ENCODE results near the gene UVRAG. TPM values are rescaled to one million over a fixed set of nuclear protein-coding genes. Genes with fewer than 3 reads are reported as not detected.

UVRAG gene
- total RNA-seq, 1 donor from 2014 or later, result 27.6 TPM

- H3K27ac Mint-ChIP-seq, result peak overlapping the region; percentile 89
- peaks cover 35% of the 10 kb centered on the region for H3K4me1 Mint-ChIP-seq
- H3K27me3 Mint-ChIP-seq (ENCODE audit: low read depth), result no peaks in the 10 kb centered on the region
- H3K4me3 Mint-ChIP-seq, result no peak overlapping the region
- no peaks in the 10 kb centered on the region for H3K9me3 Mint-ChIP-seq
- peaks cover 4% of the 10 kb centered on the region for H3K36me3 Mint-ChIP-seq
- no peak for DNase-seq (ENCODE audit: low spot score in 2 of 2, unreplicated experiment in 2 of 2)
- no peak for TF ChIP-seq CTCF (IDR thresholded peaks at IDR 0.05; ENCODE audit: unreplicated experiment)
Observed at GRCh38 chr11:75839851-75840250, 24.8 kb downstream of the UVRAG start.

- Mint-ChIP-seq H3K36me3 (peaks cover 7% of the 10 kb centered on the region), H3K4me1 (peaks cover 35% of the 10 kb centered on the region), H3K27me3 (ENCODE audit: low read depth) (no peaks in the 10 kb centered on the region), H3K4me3 (no peak overlapping the region), H3K9me3 (peaks cover 5% of the 10 kb centered on the region), H3K27ac (peak overlapping the region; percentile 89)
- no peak for DNase-seq (ENCODE audit: low spot score in 2 of 2, unreplicated experiment in 2 of 2)
- no peak for TF ChIP-seq CTCF (IDR thresholded peaks at IDR 0.05; ENCODE audit: unreplicated experiment)
Observed at GRCh38 chr11:75840522-75840921, 25.5 kb downstream of the UVRAG start.

- TF ChIP-seq CTCF (IDR thresholded peaks at IDR 0.05; ENCODE audit: unreplicated experiment), result no peak
- Mint-ChIP-seq H3K4me3 (no peak overlapping the region), H3K27ac (peak overlapping the region; percentile 68), H3K27me3 (ENCODE audit: low read depth) (no peaks in the 10 kb centered on the region), H3K4me1 (peaks cover 35% of the 10 kb centered on the region), H3K9me3 (peaks cover 7% of the 10 kb centered on the region), H3K36me3 (peaks cover 10% of the 10 kb centered on the region)
- DNase-seq (ENCODE audit: low spot score in 2 of 2, unreplicated experiment in 2 of 2), result no peak
Observed at GRCh38 chr11:75841739-75842138, 26.7 kb downstream of the UVRAG start.

GRCh38 chr11:75845324-75845723, 30.3 kb downstream of the UVRAG start:
- H3K27me3 Mint-ChIP-seq (ENCODE audit: low read depth), result no peaks in the 10 kb centered on the region

GRCh38 chr11:75849894-75850293, 34.9 kb downstream of the UVRAG start:
- Mint-ChIP-seq H3K27me3 (ENCODE audit: low read depth) (no peaks in the 10 kb centered on the region), H3K36me3 (peaks cover 11% of the 10 kb centered on the region), H3K9me3 (peaks cover 7% of the 10 kb centered on the region), H3K4me3 (no peak overlapping the region), H3K4me1 (peaks cover 13% of the 10 kb centered on the region), H3K27ac (no peak overlapping the region)
- DNase-seq (ENCODE audit: low spot score in 2 of 2, unreplicated experiment in 2 of 2), result no peak
- no peak for TF ChIP-seq CTCF (IDR thresholded peaks at IDR 0.05; ENCODE audit: unreplicated experiment)

More at GRCh38 chr11:75845324-75845723, 30.3 kb downstream of the UVRAG start:
- Mint-ChIP-seq H3K36me3 (peaks cover 8% of the 10 kb centered on the region), H3K9me3 (peaks cover 7% of the 10 kb centered on the region), H3K27ac (no peak overlapping the region), H3K4me1 (peaks cover 27% of the 10 kb centered on the region), H3K4me3 (no peak overlapping the region)
- no peak for DNase-seq (ENCODE audit: low spot score in 2 of 2, unreplicated experiment in 2 of 2)
- TF ChIP-seq CTCF (IDR thresholded peaks at IDR 0.05; ENCODE audit: unreplicated experiment), result no peak

GRCh38 chr11:75850787-75851186, 35.8 kb downstream of the UVRAG start:
- Mint-ChIP-seq H3K27me3 (ENCODE audit: low read depth) (no peaks in the 10 kb centered on the region), H3K9me3 (peaks cover 3% of the 10 kb centered on the region), H3K4me1 (peaks cover 21% of the 10 kb centered on the region), H3K27ac (peak overlapping the region; percentile 55), H3K36me3 (peaks cover 12% of the 10 kb centered on the region), H3K4me3 (no peak overlapping the region)
- no peak for DNase-seq (ENCODE audit: low spot score in 2 of 2, unreplicated experiment in 2 of 2)
- no peak for TF ChIP-seq CTCF (IDR thresholded peaks at IDR 0.05; ENCODE audit: unreplicated experiment)

Measured in mesothelial cell of epicardium (in vitro differentiated cells).